ENCODE measurements around the gene PSMD2. TPM values are rescaled to one million over a fixed set of nuclear protein-coding genes. Genes with fewer than 3 reads are reported as not detected.

The PSMD2 gene
- total RNA-seq, 1 experiment from 2014 or later = 542 TPM

DNA sequence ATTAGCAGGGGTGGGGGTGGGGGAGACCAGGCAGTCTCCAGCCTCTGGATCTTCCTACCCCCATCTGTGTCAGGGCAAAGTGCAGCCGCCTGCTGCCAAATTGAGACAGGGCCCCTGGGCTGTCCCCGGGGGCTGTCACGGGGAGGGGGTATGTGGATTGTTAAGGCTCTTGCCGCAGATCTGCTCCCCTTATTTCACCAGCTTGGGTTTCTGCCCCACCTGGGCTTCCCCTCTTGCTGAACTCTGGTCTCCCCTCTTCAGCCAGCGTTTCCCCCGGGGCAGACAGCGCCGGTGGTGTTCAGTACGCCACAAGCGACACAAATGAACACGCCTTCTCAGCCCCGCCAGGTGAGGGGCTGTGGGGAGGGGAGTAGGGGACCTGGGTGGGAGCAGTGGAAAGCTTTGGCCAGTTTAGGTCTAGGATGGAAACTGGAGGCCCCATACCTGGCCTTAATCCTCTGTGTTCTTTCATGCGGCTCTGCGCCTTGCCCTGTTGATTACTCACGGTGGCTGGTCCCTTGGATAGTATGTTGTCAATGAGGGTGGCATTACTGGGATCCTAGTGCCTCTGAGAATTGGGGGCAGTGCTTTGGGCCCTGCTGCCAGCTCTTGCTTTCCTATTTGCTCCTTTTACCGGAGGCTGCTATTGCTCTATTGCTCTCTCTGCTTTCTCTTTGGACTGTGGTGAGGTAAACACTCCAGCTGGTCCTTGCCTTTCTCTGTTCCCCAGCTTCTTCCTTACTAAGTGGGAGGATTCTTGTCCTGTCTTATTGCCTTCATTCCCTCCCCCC lies 17.0 kb downstream of the PSMD2 start:
- DNase-seq (ENCODE audit: low read depth) = peak; percentile 28

DNA sequence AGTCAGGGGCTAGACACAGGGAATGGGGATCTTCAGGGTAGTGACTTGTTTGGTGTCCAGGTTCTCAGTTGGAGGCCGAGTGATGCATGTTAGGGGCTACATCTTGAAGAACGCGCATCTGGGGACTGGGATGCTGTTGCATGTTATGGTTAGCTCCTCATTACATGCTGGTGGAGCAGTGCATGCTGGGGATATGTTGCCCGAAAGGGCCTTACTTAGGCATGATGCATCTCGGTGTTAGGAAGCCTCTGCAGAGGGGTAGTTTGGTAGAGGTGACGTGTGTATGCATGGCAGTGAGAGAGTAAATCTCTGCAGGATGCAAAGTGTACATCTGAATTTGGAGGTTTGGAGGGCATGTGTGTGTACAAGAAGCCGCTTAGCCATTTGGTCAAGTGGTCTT lies 17.8 kb downstream of the PSMD2 start:
- no peak for DNase-seq (ENCODE audit: low read depth)

DNA sequence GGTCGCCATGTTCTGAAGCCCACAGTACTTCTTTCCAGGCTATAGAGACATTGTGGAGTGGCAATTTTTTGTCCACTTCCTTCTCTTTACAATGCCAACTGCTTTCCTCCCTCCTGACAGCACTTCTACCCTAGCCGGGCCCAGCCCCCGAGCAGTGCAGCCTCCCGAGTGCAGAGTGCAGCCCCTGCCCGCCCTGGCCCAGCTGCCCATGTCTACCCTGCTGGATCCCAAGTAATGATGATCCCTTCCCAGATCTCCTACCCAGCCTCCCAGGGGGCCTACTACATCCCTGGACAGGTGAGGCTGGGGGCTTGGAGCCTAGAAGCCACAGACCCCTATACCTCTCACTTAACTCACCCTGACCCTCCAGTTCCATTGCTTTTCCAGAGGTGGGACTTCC lies 18.2 kb downstream of the PSMD2 start:
- DNase-seq (ENCODE audit: low read depth) = no peak

DNA sequence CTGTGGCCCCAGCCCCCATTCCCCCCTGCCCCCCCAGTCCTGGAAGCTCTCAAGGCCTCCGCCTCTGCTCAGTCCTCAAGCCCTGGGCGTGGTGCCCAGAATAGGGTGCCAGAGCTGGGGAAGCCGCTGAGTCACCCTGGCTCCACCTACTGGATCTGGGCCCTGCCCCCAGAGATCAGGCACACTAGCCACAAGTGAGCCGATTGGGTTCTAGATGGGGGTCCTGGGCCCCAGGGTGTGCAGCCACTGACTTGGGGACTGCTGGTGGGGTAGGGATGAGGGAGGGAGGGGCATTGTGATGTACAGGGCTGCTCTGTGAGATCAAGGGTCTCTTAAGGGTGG lies 21.0 kb downstream of the PSMD2 start:
- DNase-seq (ENCODE audit: low read depth) = peak; percentile 97

DNA sequence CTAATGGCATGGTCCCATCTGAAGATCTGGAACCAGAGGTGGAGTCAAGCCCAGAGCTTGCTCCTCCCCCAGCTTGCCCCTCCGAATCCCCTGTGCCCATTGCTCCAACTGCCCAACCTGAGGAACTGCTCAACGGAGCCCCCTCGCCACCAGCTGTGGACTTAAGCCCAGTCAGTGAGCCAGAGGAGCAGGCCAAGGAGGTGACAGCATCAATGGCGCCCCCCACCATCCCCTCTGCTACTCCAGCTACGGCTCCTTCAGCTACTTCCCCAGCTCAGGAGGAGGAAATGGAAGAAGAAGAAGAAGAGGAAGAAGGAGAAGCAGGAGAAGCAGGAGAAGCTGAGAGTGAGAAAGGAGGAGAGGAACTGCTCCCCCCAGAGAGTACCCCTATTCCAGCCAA lies 22.6 kb downstream of the PSMD2 start:
- DNase-seq (ENCODE audit: low read depth) = no peak

DNA sequence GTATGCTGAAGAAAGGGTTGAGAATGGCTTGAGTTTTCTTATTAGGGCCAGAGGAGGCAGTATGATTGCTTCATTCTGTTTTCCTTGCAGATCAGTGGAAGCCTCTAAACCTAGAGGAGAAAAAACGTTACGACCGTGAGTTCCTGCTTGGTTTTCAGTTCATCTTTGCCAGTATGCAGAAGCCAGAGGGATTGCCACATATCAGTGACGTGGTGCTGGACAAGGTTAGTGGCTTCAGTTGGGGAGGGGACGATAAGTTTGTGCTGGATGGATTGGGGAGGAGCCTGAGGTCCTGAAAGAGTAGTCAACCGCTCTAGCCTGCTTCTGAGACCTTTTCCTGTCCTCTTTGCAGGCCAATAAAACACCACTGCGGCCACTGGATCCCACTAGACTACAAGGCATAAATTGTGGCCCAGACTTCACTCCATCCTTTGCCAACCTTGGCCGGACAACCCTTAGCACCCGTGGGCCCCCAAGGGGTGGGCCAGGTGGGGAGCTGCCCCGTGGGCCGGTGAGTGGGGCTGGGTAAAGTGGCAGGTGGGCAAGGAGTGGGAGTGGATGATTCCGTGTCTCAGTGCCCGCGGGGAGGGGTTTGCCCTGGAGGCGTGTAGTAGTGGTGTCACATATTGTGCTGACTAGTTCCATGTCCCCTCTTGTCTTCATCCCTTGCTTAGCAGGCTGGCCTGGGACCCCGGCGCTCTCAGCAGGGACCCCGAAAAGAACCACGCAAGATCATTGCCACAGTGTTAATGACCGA lies 23.9 kb downstream of the PSMD2 start:
- no peak for DNase-seq (ENCODE audit: low read depth)

DNA sequence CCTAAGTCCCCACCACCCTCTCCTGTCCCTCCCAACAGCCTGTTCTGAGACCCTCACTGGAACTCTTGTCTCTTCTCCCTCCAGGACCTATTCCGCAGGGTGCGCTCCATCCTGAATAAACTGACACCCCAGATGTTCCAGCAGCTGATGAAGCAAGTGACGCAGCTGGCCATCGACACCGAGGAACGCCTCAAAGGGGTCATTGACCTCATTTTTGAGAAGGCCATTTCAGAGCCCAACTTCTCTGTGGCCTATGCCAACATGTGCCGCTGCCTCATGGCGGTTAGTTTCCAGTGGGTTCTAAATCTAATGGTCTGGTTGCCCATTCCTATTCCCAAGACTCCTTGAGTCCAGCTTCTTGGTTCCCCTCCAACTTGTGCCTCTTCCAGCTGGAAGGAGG lies 24.7 kb downstream of the PSMD2 start:
- DNase-seq (ENCODE audit: low read depth) = no peak

DNA sequence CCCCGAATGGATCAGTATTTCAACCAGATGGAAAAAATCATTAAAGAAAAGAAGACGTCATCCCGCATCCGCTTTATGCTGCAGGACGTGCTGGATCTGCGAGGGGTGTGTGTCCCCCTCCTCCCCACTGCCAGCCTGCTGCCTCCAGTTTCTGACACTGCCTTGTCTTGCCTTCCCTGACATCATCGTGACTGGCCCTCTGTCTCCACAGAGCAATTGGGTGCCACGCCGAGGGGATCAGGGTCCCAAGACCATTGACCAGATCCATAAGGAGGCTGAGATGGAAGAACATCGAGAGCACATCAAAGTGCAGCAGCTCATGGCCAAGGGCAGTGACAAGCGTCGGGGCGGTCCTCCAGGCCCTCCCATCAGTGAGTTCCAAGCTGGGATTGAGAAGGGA lies 26.2 kb downstream of the PSMD2 start:
- DNase-seq (ENCODE audit: low read depth) = no peak

DNA sequence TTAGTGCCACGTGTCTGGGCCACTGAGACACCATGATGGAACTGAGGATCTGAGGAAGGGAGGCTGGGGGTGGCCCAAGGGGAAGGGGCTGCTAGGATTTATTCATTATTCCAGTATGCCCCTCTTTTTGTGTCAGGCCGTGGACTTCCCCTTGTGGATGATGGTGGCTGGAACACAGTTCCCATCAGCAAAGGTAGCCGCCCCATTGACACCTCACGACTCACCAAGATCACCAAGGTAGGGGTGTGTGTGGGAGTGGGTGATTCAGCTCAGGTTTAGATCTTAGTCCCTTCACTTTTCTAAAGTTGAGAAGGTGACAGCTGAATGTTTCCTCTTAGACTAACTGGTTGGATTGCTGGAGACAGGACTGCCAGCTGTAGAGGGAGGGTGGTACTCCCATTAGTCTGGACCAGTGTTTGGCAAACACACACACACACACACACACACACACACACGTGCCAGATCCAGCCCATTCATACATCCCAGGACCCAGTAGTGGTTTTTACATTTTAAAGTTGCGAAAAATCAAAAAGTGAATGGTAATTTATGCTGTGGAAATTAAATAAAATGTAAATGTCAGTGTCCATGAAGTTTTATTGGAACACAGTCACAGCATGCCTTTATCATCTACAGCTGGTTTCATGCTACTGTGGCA lies 26.8 kb downstream of the PSMD2 start:
- no peak for DNase-seq (ENCODE audit: low read depth)

DNA sequence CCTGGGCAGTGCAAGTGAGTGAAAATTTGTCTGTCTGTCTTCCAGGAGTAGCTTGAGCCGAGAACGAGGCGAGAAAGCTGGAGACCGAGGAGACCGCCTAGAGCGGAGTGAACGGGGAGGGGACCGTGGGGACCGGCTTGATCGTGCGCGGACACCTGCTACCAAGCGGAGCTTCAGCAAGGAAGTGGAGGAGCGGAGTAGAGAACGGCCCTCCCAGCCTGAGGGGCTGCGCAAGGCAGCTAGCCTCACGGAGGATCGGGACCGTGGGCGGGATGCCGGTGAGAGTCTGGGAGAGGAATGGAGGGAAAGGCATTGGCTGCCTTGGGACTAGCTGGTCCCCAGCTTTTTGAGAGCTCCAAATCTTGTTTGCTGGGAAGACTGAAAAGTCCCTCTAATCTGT lies 28.1 kb downstream of the PSMD2 start:
- DNase-seq (ENCODE audit: low read depth) = no peak

DNA sequence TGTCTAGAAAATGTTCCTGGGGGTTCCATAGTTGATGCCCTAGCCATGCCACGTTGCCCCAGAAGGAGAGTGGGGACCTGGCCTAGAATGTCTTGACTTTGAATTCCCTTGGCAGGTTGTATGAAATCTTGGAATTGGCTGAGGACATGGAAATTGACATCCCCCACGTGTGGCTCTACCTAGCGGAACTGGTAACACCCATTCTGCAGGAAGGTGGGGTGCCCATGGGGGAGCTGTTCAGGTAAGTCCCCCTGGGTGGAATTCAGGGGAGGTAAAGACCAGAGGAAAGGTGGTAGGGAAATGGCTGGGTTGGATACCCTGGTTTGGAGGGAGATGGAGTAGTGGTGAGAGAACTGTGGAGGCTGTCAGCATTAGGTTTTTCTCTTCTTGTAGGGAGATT lies 29.5 kb downstream of the PSMD2 start:
- no peak for DNase-seq (ENCODE audit: low read depth)

DNA sequence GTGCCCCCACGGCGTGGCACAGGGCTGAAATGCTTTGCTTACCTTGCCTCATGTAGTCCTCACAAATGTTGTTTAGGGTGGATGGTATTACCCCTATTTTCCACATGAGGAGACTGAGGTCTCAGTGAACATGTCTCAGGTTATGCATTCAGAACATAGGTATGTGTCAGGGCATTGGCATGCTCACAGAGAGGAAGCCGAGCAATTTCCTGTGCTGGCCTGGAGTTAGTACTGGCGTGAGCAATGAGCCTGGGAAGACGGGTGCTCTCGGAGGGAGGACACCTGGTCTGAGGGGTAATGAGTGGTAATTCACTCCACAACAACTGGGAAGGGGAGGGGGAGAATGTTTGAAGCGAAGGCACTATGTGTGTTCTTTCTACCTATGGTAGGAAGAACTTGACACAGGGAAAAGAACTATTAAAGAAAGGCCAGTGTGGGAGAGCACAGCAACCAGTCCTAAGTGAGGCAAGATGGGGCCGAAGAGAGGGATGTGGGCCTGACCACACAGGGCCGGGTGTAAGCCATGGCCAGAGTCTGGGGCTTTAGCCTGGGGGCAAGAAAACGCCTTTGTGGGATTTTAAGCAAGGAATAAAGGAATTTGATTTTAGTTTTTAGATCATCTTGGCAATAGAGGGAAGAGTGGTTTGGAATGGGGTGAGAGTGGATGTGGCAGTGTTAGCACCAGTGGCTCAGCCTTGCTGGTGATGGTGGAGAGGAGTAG lies 33.5 kb downstream of the PSMD2 start:
- DNase-seq (ENCODE audit: low read depth) = peak; percentile 81

DNA sequence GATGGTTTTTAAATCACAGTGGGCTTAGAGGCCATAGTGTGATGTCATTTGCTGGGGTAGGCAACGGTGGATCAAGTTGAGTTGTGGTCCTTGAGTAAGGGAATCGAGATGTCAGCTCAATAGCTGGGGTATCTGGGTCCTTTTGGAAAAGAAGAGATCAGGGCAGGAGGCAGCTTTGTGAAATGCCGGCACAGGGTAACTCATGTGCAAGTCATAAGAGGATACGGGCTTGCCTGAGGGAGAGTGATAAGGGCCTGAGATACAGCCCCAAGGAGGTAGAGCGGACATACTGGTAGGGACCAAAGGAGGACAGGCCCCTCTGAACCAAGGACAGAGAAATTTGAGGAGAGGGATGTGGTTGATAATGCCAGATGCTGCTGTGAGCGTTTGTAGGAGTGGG lies 34.1 kb downstream of the PSMD2 start:
- DNase-seq (ENCODE audit: low read depth) = no peak

DNA sequence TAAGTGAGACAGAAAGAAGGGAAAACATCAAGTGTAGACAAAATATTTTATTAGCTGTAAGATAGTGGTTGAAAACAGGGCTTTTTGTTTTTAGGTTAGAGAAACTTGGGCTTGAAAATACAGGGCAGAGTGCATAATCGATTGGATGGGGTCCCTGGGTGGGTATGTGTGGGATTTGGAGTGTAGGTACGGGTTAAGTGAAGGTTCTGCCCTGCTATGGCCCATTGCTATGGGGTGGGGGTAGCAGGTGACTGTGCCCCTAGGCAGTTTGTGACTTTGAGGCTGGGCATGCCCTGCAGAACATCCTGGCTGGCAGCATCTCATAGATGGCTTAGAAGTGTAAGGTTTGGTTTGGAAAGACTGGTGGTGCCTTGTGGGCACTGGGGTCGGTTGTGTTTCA lies 34.7 kb downstream of the PSMD2 start:
- no peak for DNase-seq (ENCODE audit: low read depth)

DNA sequence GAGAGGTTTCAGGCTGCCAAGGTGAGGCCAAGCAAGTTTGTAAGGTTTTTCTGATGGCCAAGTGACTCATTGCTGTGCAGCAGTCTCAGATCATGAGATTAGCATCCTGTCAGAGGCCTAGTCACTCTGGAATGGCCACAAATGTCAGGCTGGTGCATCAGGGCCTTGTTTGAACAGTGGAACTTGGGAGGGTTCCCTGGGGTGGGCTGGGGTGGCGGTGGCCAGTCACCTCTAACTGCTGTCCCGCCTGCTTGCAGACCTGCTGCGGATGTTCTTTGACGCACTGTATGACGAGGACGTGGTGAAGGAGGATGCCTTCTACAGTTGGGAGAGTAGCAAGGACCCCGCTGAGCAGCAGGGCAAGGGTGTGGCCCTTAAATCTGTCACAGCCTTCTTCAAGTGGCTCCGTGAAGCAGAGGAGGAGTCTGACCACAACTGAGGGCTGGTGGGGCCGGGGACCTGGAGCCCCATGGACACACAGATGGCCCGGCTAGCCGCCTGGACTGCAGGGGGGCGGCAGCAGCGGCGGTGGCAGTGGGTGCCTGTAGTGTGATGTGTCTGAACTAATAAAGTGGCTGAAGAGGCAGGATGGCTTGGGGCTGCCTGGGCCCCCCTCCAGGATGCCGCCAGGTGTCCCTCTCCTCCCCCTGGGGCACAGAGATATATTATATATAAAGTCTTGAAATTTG lies 35.6 kb downstream of the PSMD2 start:
- peak; percentile 86 for DNase-seq (ENCODE audit: low read depth)

DNA sequence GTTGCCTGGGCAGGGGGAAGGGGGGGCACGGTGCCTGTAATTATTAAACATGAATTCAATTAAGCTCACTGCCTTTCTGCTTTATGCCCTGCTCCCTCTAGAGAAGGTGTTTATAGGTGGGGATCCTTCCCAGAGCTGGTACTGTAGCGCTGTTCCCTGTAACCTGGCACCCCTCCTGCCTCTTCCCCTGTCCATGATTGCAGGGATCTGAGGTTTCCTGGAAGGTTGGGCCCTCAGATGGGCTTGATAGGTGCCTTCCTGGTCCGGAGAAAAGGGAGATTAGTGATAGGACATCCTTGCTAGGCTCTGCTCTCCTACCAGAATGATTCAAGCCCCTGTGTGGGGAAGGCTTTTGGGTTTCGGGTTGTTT lies 36.2 kb downstream of the PSMD2 start:
- DNase-seq (ENCODE audit: low read depth) = no peak

DNA sequence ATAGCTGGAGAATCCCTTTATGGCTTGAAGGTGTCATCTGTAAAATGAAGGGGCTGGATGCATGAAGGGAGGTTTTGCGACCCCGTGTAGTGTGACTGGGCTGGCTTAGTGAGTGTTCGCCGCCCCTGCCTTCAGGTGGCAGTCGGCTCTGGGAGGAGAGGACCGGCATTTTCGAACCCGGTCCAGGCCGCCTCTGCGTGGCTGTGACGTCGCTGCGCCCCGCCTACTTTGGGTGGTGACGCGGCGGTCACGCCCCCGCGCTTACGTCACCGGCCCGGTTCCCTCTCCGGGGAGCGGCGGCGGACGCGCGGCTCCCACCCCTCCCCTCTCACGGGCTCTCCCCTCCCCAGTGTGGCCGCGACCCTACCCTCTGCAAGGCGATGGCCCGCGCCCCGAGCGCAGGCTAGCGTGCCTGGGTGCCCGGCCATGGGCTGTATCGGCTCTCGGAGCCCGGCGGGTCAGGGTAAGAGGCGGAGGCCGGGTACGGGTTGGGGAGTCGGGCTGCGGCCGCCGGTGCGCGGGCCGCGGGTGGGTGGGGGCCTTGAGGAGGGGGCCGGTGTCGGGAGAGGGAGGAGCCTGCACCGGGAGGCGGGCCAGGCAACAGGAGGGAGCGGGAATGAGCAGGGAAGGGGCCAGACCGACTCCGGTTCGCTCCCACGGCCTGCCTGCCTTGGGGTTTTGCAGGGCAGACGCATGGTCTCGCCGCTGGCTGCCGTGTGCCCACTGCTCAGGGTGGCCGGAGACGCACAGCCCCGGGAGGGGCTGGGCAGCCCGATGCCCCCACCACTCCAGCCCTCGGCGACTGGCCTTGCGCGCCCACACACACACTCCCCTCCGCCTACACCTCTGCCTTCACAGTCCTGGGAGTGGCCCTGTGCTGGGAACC lies 36.9 kb downstream of the PSMD2 start:
- peak; percentile 67 for DNase-seq (ENCODE audit: low read depth)

DNA sequence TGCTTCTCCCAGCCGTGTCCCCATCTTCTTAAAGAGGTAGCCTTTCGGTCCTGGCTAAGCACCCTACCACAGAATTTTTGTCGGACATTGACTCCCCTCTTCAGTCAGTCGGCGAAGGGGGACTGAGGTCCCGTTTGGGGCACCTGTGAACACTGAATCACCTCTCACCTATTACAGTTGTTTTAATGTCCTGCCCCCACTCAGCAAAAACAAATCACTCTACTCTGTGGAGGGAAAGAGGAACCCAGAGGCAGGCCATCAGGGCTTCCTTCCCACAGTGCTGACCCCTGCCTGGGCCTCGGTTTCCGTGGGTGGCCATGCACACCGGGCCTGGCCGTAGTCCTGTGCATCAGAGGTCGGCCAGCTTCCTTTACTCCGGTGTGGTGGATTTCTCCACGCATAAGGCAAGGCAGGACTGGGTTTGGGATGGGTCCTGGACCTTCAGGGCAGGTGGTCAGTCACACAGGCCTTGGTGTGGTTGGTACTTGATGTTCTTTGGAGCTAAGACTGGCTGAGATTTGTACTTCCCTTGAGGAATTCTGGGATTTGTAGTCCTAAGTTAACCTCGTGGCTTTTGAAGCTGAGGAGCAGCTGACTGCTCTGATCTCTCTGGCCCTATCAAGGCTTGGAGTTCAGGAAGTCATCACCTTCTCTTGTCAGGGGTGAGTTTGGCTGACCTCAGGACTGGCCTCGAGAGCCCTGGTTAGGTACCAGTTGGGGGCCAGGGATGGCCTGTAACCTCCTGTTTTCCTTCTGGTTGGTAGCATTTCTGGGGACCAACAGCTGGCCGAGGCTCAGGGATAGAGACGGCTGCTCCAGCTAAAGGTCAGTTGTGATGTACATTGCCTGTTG lies 37.7 kb downstream of the PSMD2 start:
- DNase-seq (ENCODE audit: low read depth) = peak; percentile 49

DNA sequence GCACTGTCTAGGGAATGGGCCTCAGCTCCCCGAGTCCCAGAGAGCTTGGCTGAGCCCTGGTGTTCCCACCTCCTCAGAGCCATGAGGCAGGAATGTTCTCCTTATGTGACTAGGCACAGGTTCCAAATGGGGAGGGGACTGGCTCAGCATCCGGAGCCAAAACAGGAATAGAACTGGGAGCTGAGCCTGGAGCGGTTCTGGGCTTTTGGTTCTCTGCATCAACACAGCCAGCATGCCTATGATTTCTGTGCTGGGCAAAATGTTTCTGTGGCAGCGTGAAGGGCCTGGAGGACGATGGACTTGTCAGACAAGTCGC lies 38.3 kb downstream of the PSMD2 start, which contains the start of gene FAM131A:
TSS of gene FAM131A (plus strand) at position 202 of the 316 bp plus-strand sequence. CDS start at position 233, 31 bp downstream.
- DNase-seq (ENCODE audit: low read depth) = no peak

DNA sequence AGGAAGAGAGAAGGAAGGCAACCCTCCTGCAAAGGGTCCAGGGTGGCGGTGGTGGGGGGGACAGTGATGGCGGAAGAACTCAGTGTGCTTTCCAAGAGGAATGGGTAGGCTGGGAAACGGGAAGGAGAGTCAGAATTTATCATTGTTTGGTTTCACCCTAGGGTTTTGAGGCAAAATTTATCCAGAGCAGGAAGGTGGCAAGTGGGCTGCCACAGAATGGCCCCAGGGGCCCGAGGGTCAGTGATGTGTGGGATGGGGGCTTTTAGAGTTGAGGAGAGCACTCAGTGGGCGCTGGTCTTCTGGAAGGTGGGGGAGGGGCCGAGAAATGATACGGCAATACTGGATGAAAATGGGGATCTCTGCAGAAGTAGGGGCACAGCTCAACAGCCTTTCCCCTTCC lies 38.9 kb downstream of the PSMD2 start:
- no peak for DNase-seq (ENCODE audit: low read depth)
